ENCODE measurements around the gene FXYD3.
A peak's percentile ranks its signal among the peaks of the same experiment; 100 is the strongest.

The FXYD3 gene

GRCh38 chr19:35107545-35107944 is 8.1 kb upstream of the FXYD3 start:
- TF ChIP-seq CTCF (IDR thresholded peaks at IDR 0.05) (no peak), ZFX (IDR thresholded peaks at IDR 0.05; ENCODE audit: borderline replicate concordance) (no peak)
- H3K27ac ChIP-seq: no peak overlapping the region

DNA sequence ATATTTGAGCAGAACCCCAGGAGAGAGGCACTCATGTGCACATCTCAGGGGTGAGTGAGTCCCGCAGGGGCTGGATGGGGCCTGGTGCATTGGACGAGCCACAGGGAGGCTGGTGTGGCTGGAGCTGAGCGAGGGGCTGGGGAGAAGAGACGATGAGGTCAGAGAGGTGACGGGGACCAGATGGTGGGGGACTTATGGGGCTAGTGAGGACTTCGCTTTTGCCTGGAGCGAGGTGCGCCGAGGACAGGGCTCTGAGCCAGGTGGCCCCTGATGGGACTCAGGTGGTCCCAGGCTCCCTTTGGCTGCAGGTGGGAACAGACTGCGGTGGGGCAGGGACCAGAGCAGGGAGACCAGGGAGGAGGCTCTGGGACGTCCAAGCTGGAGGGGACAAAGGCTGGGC is 6.9 kb upstream of the FXYD3 start:
- no peak overlapping the region for H3K27ac ChIP-seq
- no peak for TF ChIP-seq ZFX (IDR thresholded peaks at IDR 0.05; ENCODE audit: borderline replicate concordance)
- TF ChIP-seq CTCF (IDR thresholded peaks at IDR 0.05): no peak

DNA sequence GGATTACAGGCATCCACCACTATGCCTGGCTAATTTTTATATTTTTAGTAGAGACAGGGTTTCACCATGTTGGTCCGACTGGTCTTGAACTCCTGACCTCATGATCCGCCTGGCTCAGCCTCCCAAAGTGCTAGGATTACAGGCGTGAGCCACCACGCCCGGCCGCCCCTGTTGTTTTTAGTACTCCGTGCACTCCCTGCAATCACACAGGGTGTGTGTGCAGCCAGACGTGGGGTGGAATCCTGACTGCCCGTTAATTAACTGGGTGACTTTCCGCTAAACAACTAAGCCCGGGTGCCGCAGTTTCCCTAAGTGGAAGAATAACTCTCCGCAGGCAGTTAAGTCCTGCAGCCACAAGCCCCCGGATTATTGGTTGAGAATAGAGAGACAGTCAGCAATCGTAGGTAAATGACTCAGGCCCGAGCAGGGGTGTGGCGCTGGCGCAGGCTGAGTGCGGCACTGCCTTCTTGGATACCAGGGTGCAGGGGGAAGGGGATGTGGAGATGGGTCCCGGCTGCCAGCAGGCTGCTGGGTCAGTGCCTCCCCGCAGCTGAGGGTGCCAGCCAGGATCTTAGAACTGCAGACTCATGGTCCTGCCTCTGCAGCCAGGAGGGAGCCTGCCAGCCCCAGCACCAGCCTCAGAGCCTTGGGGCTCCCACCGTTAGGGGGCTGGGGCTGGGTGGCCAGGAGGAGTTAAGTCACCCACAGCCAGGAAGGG is 6.1 kb upstream of the FXYD3 start:
- H3K27ac ChIP-seq: no peak overlapping the region
- TF ChIP-seq ZFX (IDR thresholded peaks at IDR 0.05; ENCODE audit: borderline replicate concordance): no peak

GRCh38 chr19:35110974-35111373 is 4.6 kb upstream of the FXYD3 start:
- TF ChIP-seq ZFX (IDR thresholded peaks at IDR 0.05; ENCODE audit: borderline replicate concordance) (no peak), CTCF (IDR thresholded peaks at IDR 0.05) (no peak)
- H3K27ac ChIP-seq: no peak overlapping the region

DNA sequence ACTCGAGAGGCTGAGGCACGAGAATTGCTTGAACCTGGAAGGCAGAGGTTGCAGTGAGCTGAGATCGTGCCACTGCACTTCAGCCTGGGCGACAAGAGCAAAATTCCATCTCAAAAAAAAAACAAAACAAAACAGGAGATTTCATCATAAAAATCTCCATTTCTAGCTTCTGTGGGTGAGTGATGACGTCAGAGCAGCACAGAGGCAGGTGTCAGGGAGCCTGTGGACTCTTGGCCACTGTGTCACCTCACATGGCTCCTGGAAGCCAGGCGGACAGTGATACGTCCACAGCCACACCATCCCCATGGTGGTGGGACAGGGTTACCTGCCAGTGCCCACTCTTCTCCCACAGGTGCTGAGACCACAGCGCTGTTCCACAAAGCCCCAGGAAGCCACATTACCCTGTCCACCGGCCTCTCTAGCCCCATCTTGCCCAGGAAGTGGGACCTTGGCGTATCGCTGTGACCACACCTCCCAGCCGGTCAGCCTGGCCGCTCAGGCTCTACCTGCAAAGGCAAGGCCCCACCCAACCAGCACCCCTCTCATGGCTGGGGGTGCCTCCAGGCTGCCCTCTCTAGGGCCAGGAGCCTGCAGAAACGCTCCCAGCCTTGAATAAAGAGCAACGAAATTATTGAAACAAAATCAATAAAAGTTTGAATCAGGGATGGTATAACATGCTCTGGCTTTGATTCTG is 2.5 kb upstream of the FXYD3 start:
- TF ChIP-seq CTCF (IDR thresholded peaks at IDR 0.05): no peak
- H3K27ac ChIP-seq: no peak overlapping the region

GRCh38 chr19:35114353-35115176 is 1.1 kb upstream of the FXYD3 start:
- H3K27ac ChIP-seq: peak overlapping the region; percentile 91
- TF ChIP-seq CTCF (IDR thresholded peaks at IDR 0.05) (peak; percentile 97), ZFX (IDR thresholded peaks at IDR 0.05; ENCODE audit: borderline replicate concordance) (no peak)

DNA sequence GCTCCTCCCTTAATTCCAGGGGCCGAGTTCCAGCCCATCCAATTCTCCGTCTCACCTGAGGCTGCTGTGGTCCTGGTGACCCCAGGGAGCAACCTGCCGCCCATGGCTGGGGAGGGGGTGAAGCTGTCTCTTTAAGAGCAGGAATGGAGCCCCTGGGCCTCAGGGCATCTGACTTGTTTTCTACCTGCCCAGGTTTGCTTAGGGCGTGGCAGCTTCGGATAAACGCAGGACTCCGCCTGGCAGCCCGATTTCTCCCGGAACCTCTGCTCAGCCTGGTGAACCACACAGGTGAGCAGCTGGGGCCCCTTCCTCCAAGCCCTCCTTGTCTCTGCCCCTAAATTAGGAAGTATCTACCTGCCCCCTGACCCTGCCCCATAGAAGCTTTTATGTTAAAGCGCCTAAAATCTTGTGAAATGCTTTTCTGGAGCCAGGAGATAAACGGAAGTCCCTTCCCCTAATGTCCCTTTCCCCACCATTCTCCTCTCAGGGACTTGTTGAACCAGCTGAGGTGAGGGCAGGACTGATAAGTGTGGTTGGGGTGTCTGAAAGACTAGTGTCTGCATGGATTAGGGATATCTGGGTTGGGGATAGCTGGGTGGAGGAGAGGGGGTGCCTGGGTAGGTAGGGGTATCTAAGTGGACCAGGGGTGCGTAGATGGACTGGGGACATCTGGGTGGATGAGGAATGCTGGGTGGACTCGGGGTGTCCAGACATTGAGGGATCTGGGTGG is 614 bp downstream of the FXYD3 start:
- TF ChIP-seq CTCF (IDR thresholded peaks at IDR 0.05): no peak
- TF ChIP-seq ZFX (IDR thresholded peaks at IDR 0.05; ENCODE audit: borderline replicate concordance): no peak
- H3K27ac ChIP-seq: peak overlapping the region; percentile 91
